IMR-90 (cell line): ENCODE measurements around the gene NARF. TPM values are rescaled to one million over a fixed set of nuclear protein-coding genes. Genes with fewer than 3 reads are reported as not detected.

Experiments
- ATAC-seq: fragments of 200-7000 bp; cut with Tn5 transposase; 2 replicates; pipeline ENCODE4 v1.9.1; 2020; ENCODE audit warnings: low read depth, mild to moderate bottlenecking, moderate library complexity
- BruUV-seq: library from RNA; stranded (reverse); fragments of 400-500 nt; replicated peaks from 2 replicates; lab custom pipeline; 2021; lab: Mats Ljungman, UMichigan
- CTCF ChIA-PET: fragments of 300-600 bp; formaldehyde crosslinking; extraction: SDS; loops from one replicate; lab custom pipeline; 2021; ENCODE audit warnings: antibody characterized with exemption; lab: Yijun Ruan, JAX
- POLR2A ChIA-PET: fragments of 300-600 bp; sonication (Branson Sonifier 250); formaldehyde crosslinking; loops from one replicate; lab custom pipeline; 2022; ENCODE audit warnings: antibody characterized with exemption; ENCODE audit not compliant: unreplicated experiment; lab: Charles Lee
- DNase-seq: peaks from one replicate; pipeline ENCODE4 v3.0.0; 2013
- H2AFZ ChIP-seq: replicated peaks from 2 replicates; pipeline ENCODE3; 2013; ENCODE audit warnings: low read length, mild to moderate bottlenecking; ENCODE audit not compliant: poor library complexity
- H2AK5ac ChIP-seq: 2 replicates; pipeline ENCODE4 v1.6.1; 2013; ENCODE audit warnings: low read depth, low read length, inconsistent platforms
- H2AK9ac ChIP-seq: replicated peaks from 2 replicates; pipeline ENCODE3; 2013; ENCODE audit warnings: mild to moderate bottlenecking, low read depth, low read length, moderate library complexity; ENCODE audit not compliant: poor library complexity
- H2BK120ac ChIP-seq: 2 replicates; pipeline ENCODE4 v1.6.1; 2013; ENCODE audit warnings: low read depth, low read length, inconsistent platforms
- H2BK15ac ChIP-seq: 3 replicates; pipeline ENCODE4 v1.6.1; 2013; ENCODE audit warnings: low read depth, low read length, inconsistent platforms
- H2BK20ac ChIP-seq: 2 replicates; pipeline ENCODE4 v1.6.1; 2013; ENCODE audit warnings: low read depth, mild to moderate bottlenecking, inconsistent platforms, low read length, moderate library complexity
- H2BK5ac ChIP-seq: 2 replicates; pipeline ENCODE4 v1.6.1; 2013; ENCODE audit warnings: mild to moderate bottlenecking, low read depth, low read length, inconsistent platforms; ENCODE audit not compliant: poor library complexity, severe bottlenecking
- H3K14ac ChIP-seq: replicated peaks from 2 replicates; pipeline ENCODE4 v1.6.1; 2013; ENCODE audit warnings: low read depth, low read length, inconsistent platforms
- H3K18ac ChIP-seq: 2 replicates; pipeline ENCODE4 v1.6.1; 2013; ENCODE audit warnings: low read depth, low read length, control low read depth
- H3K23ac ChIP-seq: 2 replicates; pipeline ENCODE4 v1.6.1; 2013; ENCODE audit warnings: low read depth, low read length, inconsistent platforms
- H3K27ac ChIP-seq: 2 replicates; pipeline ENCODE4 v1.5.1; 2013; ENCODE audit warnings: mild to moderate bottlenecking, control low read depth, low read length; ENCODE audit not compliant: insufficient read depth
- H3K27me3 ChIP-seq: 2 replicates; pipeline ENCODE4 v1.6.1; 2013; ENCODE audit warnings: low read length; ENCODE audit not compliant: control insufficient read depth, insufficient read depth
- H3K36me3 ChIP-seq: 2 replicates; pipeline ENCODE4 v1.6.1; 2013; ENCODE audit warnings: low read length, mixed read lengths; ENCODE audit not compliant: control insufficient read depth, insufficient read depth
- H3K4ac ChIP-seq: 2 replicates; pipeline ENCODE4 v1.6.1; 2013; ENCODE audit warnings: low read depth, low read length, inconsistent platforms
- H3K4me1 ChIP-seq: 2 replicates; pipeline ENCODE4 v1.6.1; 2013; ENCODE audit warnings: low read length, mixed read lengths; ENCODE audit not compliant: control insufficient read depth, insufficient read depth
- H3K4me2 ChIP-seq: 2 replicates; pipeline ENCODE4 v1.6.1; 2013; ENCODE audit warnings: low read depth, mild to moderate bottlenecking, control low read depth, low read length, moderate library complexity
- H3K4me3 ChIP-seq: 2 replicates; pipeline ENCODE4 v1.5.1; 2013; ENCODE audit warnings: low read depth, mild to moderate bottlenecking, control low read depth, low read length, moderate library complexity; ENCODE audit not compliant: insufficient read depth
- H3K56ac ChIP-seq: 2 replicates; pipeline ENCODE4 v1.6.1; 2013; ENCODE audit warnings: low read length, inconsistent platforms; ENCODE audit not compliant: insufficient read depth; ENCODE audit errors: extremely low read depth
- H3K79me1 ChIP-seq, 2 experiments: 2 replicates each; pipeline ENCODE4 v1.6.1; 2013; ENCODE audit warnings: low read length in 2 of 2, inconsistent platforms in 1 of 2, low read depth in 1 of 2
- H3K9ac ChIP-seq: 2 replicates; pipeline ENCODE4 v1.6.1; 2013; ENCODE audit warnings: low read depth, low read length, control low read depth
- H3K9me1 ChIP-seq: 2 replicates; pipeline ENCODE4 v1.6.1; 2013; ENCODE audit warnings: low read length, inconsistent platforms; ENCODE audit not compliant: insufficient read depth
- H3K9me3 ChIP-seq: 2 replicates; pipeline ENCODE4 v1.6.1; 2013; ENCODE audit warnings: low read length; ENCODE audit not compliant: control insufficient read depth, insufficient read depth
- H4K20me1 ChIP-seq: 2 replicates; pipeline ENCODE4 v1.6.1; 2013; ENCODE audit warnings: low read length, inconsistent platforms; ENCODE audit not compliant: insufficient read depth
- H4K5ac ChIP-seq: 2 replicates; pipeline ENCODE4 v1.6.1; 2013; ENCODE audit warnings: mild to moderate bottlenecking, low read depth, low read length, control low read depth
- H4K8ac ChIP-seq, 2 experiments: 2 replicates each; pipeline ENCODE4 v1.6.1; 2013; ENCODE audit warnings: low read depth in 2 of 2, low read length in 2 of 2, control low read depth in 1 of 2, inconsistent platforms in 1 of 2
- H4K91ac ChIP-seq: 2 replicates; pipeline ENCODE4 v1.6.1; 2013; ENCODE audit warnings: low read depth, low read length, inconsistent platforms; ENCODE audit not compliant: insufficient read depth
- RCOR1 ChIP-seq: IDR thresholded peaks from 2 replicates; pipeline ENCODE4 v1.6.1; 2012; ENCODE audit warnings: mild to moderate bottlenecking, low read length, improper control_type of control experiment; ENCODE audit not compliant: insufficient replicate concordance
- RFX5 ChIP-seq: IDR thresholded peaks from 2 replicates; pipeline ENCODE4 v1.8.0; 2012; ENCODE audit warnings: low read depth, mild to moderate bottlenecking, low read length, moderate library complexity
- USF2 ChIP-seq: fragments of 150-350 bp; IDR thresholded peaks from 2 replicates; pipeline ENCODE4 v1.6.1; 2017; ENCODE audit warnings: mild to moderate bottlenecking, antibody characterized with exemption, low read length, low read depth
- WGBS, 2 experiments: methylation state at CpG; one replicate each; pipeline versions ENCODE4 v1.1.5 to v1.1.7; 2013; ENCODE audit warnings: missing lambda C conversion rate in 2 of 2; ENCODE audit not compliant: insufficient read length in 1 of 2; ENCODE audit errors: extremely low coverage in 2 of 2; 5-methylcytosine and 5-hydroxymethylcytosine counted together
- dilution Hi-C: fragments of 300-500 bp; cut with HindIII; formaldehyde crosslinking; loops from one replicate; pipeline ENCODE4 v1.14.3; 2018; ENCODE audit warnings: low sequenced_read_pairs; ENCODE audit not compliant: unreplicated experiment
- in situ Hi-C: fragments of 300-500 bp; cut with MboI; formaldehyde crosslinking; loops from 3 replicates; pipeline ENCODE4 v1.14.3; 2019; ENCODE audit warnings: low sequenced_read_pairs, inconsistent platforms, mixed read lengths
- intact Hi-C: fragments of 100-400 bp; cut with micrococcal nuclease; formaldehyde crosslinking; loops from 2 replicates; pipeline ENCODE4 v1.10.0; 2022
- polyA plus RNA-seq, 3 experiments: library from polyadenylated mRNA; depleted of rRNA; stranded (reverse); fragments of >200 nt; gene quantifications; 2 replicates each; pipeline ENCODE4 v1.2.3, GENCODE V29; 2012; ENCODE audit warnings: low replicate concordance in 1 of 3
- total RNA-seq: library from RNA; depleted of rRNA; stranded (reverse); fragments of >200 nt; gene quantifications from 2 replicates; pipeline ENCODE4 v1.2.3, GENCODE V29; 2012

Gene NARF
- total and polyA plus RNA-seq, 2 of the 4 experiments (the other 2 are of a cell fraction): 83.7 to 94.8 TPM

- POLR2A ChIA-PET: no interaction called here
- H3K4ac ChIP-seq: no peak overlapping the region
These were observed 45.3 kb downstream of the NARF start for GRCh38 chr17:82503728-82504308.

More at GRCh38 chr17:82503728-82504308, 45.3 kb downstream of the NARF start:
- no peak overlapping the region for H2BK15ac ChIP-seq
- H3K79me1 ChIP-seq: no peaks in the 10 kb centered on the region
- no peak overlapping the region for H3K4me3 ChIP-seq
- no peak overlapping the region for H3K56ac ChIP-seq
- no peak overlapping the region for H4K91ac ChIP-seq
- H3K9ac ChIP-seq: no peak overlapping the region
- in situ Hi-C loops (no loop called here), dilution Hi-C loops (no loop called here), intact Hi-C loops (no loop called here)
- H4K20me1 ChIP-seq: no peaks in the 10 kb centered on the region
- CTCF ChIA-PET: no interaction called here
- H3K9me3 ChIP-seq: no peaks in the 10 kb centered on the region
- no TSS peak for BruUV-seq
- H2BK120ac ChIP-seq: no peak overlapping the region
- no peak overlapping the region for H4K8ac ChIP-seq
- H2AK9ac ChIP-seq: no peak overlapping the region
- no peak overlapping the region for H2BK5ac ChIP-seq
- no peak overlapping the region for H3K23ac ChIP-seq
- H2AFZ ChIP-seq: peak overlapping the region; percentile 33
- no peak overlapping the region for H4K5ac ChIP-seq
- H3K36me3 ChIP-seq: no peaks in the 10 kb centered on the region
- peaks cover 2% of the 10 kb centered on the region for H3K4me1 ChIP-seq
- H3K18ac ChIP-seq: no peak overlapping the region
- H2BK20ac ChIP-seq: no peak overlapping the region
- no peak overlapping the region for H3K27ac ChIP-seq
- H3K4me2 ChIP-seq: no peak overlapping the region
- no peaks in the 10 kb centered on the region for H3K9me1 ChIP-seq
- H2AK5ac ChIP-seq: no peak overlapping the region
- DNase-seq (no peak), ATAC-seq (no peak)
- WGBS, 2 experiments: 67% methylated on average over 13 of the region's 21 CpGs; no CpG with 5 or more reads in 1 of the 2 experiments
- no peaks in the 10 kb centered on the region; the same call in 1 of the 2 replicates for H3K27me3 ChIP-seq
- no peak overlapping the region for H3K14ac ChIP-seq
- TF ChIP-seq USF2: no peak
- no peak for TF ChIP-seq RCOR1
- TF ChIP-seq RFX5: no peak
